ENCODE results near the gene UNC93B1.

DNA sequence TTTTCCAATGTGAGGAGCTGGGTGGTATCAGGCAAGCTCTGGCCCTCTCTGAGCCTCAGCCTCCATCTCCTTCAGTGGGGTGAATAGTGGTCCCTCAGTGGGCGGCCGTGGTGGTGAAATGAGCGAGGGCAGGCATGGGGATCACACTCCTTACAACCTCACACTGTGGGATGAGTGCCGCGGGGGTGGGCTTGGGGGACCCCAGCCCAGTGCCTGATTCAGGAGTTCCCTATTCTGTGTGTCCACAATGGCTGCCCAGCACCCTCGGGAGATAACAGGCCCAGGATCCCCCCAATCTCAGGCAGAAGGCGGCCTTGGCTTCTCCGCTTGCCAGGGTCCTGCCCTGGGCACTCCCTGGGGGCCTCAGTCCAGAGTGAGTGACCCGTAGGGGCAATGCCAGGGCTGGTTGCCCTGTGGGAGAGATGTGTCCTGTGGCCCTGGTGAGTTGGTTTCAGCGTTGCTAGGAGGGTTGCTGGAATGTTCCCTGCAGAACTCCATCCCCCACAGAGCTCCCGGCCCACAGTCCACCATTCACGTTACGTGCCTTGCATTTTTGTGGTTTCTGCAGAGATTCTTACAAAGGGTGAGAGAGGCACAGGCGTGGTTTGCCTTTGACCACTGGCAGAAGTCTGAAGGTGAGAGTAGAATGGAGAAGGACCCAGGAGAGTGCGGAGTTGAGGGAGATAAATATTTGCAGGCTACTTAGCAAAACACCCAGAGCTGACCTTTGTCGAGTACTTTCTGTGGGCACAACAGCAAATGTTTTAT is 9.1 kb upstream of the UNC93B1 start:
- TF ChIP-seq POLR2A (IDR thresholded peaks at IDR 0.05; ENCODE audit: low read depth, low read length), result no peak
- TF ChIP-seq TAF1 (IDR thresholded peaks at IDR 0.05; ENCODE audit: borderline replicate concordance, low read depth, low read length), result no peak
- no peak for TF ChIP-seq POLR2AphosphoS5 (IDR thresholded peaks at IDR 0.05; ENCODE audit: low read depth, low read length)

Data from GM12892 (cell line).